ENCODE measurements around the gene DUSP11.

DNA sequence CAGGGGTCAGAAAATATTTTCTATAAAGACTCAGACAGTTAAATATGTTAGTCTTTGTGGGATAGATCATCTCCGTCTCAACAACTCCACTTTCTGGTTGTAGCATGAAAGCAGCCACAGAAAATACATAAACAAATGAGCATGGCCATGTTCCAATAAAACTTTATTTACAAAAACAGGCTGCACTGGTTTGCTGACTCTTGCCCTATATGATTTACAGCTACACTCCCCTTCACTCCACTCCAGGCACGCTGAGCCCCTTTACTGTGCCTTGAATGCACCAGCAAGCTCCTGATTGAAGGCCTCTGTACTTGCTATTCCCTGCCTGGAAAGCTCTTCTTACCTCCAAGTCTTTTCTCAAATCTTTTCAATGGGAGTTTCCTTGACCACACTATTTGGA is 43.1 kb upstream of the DUSP11 start:
- no peak for TF ChIP-seq EZH2phosphoT487 (IDR thresholded peaks at IDR 0.05; ENCODE audit: borderline replicate concordance, low read depth, low read length)
- TF ChIP-seq, protein P1, sequence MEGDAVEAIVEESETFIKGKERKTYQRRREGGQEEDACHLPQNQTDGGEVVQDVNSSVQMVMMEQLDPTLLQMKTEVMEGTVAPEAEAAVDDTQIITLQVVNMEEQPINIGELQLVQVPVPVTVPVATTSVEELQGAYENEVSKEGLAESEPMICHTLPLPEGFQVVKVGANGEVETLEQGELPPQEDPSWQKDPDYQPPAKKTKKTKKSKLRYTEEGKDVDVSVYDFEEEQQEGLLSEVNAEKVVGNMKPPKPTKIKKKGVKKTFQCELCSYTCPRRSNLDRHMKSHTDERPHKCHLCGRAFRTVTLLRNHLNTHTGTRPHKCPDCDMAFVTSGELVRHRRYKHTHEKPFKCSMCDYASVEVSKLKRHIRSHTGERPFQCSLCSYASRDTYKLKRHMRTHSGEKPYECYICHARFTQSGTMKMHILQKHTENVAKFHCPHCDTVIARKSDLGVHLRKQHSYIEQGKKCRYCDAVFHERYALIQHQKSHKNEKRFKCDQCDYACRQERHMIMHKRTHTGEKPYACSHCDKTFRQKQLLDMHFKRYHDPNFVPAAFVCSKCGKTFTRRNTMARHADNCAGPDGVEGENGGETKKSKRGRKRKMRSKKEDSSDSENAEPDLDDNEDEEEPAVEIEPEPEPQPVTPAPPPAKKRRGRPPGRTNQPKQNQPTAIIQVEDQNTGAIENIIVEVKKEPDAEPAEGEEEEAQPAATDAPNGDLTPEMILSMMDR (conservative IDR thresholded peaks at IDR 0.05; ENCODE audit: low read length), result no peak

All from OCI-LY7 (cell line).